HEK293 (cell line): Measurements from ENCODE around the gene MPZL2.

Experiments
- CTCF ChIA-PET: fragments of 350-600 bp; formaldehyde crosslinking; extraction: SDS; loops from one replicate; lab custom pipeline; 2021; ENCODE audit warnings: antibody characterized with exemption; lab: Yijun Ruan, JAX
- POLR2A ChIA-PET: fragments of 300-600 bp; formaldehyde crosslinking; extraction: SDS; loops from one replicate; lab custom pipeline; 2020; ENCODE audit warnings: antibody characterized with exemption, inconsistent platforms; lab: Yijun Ruan, JAX
- H3K27ac ChIP-seq: fragments of 200-500 bp; sonication (Bioruptor generic); 2 replicates; pipeline ENCODE4 v1.5.1; 2014; ENCODE audit warnings: low read depth, low read length, control low read depth, inconsistent platforms; ENCODE audit errors: extremely low read depth
- H3K36me3 ChIP-seq, 2 experiments: fragments of 200-500 bp in 1 of 2; sonication (Bioruptor generic) in 1 of 2; 1 replicate in 1 of 2; 2 replicates in 1 of 2; pipeline ENCODE4 v1.5.1; 2014 to 2017; ENCODE audit warnings: inconsistent platforms in 2 of 2, low read length in 2 of 2; ENCODE audit not compliant: control insufficient read depth in 2 of 2, insufficient read depth in 1 of 2
- H3K4me1 ChIP-seq: fragments of 200-500 bp; sonication (Bioruptor generic); 2 replicates; pipeline ENCODE4 v1.5.1; 2014; ENCODE audit warnings: mild to moderate bottlenecking, low read length, inconsistent platforms; ENCODE audit not compliant: control insufficient read depth, insufficient read depth
- H3K4me3 ChIP-seq: 2 replicates; pipeline ENCODE4 v1.5.1; 2011; ENCODE audit warnings: low read depth, mild to moderate bottlenecking, control low read depth, low read length, moderate library complexity
- H3K9me3 ChIP-seq: fragments of 200-500 bp; sonication (Bioruptor generic); 2 replicates; pipeline ENCODE4 v1.5.1; 2014; ENCODE audit warnings: low read depth, low read length, inconsistent platforms; ENCODE audit not compliant: control insufficient read depth, insufficient read depth
- EGR2 ChIP-seq: fragments of 450-650 bp; formaldehyde crosslinking; IDR thresholded peaks from 2 replicates; pipeline ENCODE4 v1.5.1; 2016; ENCODE audit warnings: low read depth, missing biosample characterization, missing genetic modification characterization
- GLI2 ChIP-seq: fragments of 450-650 bp; formaldehyde crosslinking; IDR thresholded peaks from 2 replicates; pipeline ENCODE4; 2017; ENCODE audit warnings: missing biosample characterization, missing genetic modification characterization, low read depth, borderline replicate concordance
- GLI4 ChIP-seq: fragments of 450-650 bp; formaldehyde crosslinking; IDR thresholded peaks from 2 replicates; pipeline ENCODE4 v1.5.1; 2016; ENCODE audit warnings: missing biosample characterization, missing genetic modification characterization
- GLIS1 ChIP-seq: fragments of 450-650 bp; formaldehyde crosslinking; IDR thresholded peaks from 2 replicates; pipeline ENCODE4 v1.5.1; 2016; ENCODE audit warnings: missing biosample characterization, missing genetic modification characterization
- TRIM28 ChIP-seq: IDR thresholded peaks from 2 replicates; pipeline ENCODE4 v1.6.1; 2011; ENCODE audit warnings: low read length, control low read depth, borderline replicate concordance
- ZBTB8A ChIP-seq: fragments of 450-650 bp; formaldehyde crosslinking; IDR thresholded peaks from 2 replicates; pipeline ENCODE4 v1.5.1; 2016; ENCODE audit warnings: missing biosample characterization, missing genetic modification characterization
- ZEB2 ChIP-seq: fragments of 450-650 bp; formaldehyde crosslinking; IDR thresholded peaks from 2 replicates; pipeline ENCODE4 v1.5.1; 2016; ENCODE audit warnings: missing biosample characterization, missing genetic modification characterization
- ZFP69B ChIP-seq: fragments of 450-650 bp; formaldehyde crosslinking; IDR thresholded peaks from 2 replicates; pipeline ENCODE4 v1.5.1; 2016; ENCODE audit warnings: missing biosample characterization, missing genetic modification characterization
- ZIC2 ChIP-seq: fragments of 450-650 bp; formaldehyde crosslinking; IDR thresholded peaks from 2 replicates; pipeline ENCODE4 v1.5.1; 2016; ENCODE audit warnings: missing biosample characterization, missing genetic modification characterization
- ZNF302 ChIP-seq: fragments of 450-650 bp; formaldehyde crosslinking; IDR thresholded peaks from 2 replicates; pipeline ENCODE4 v1.5.1; 2016; ENCODE audit warnings: missing biosample characterization, missing genetic modification characterization, low read depth
- ZNF362 ChIP-seq: fragments of 450-650 bp; formaldehyde crosslinking; IDR thresholded peaks from 2 replicates; pipeline ENCODE4 v1.5.1; 2016; ENCODE audit warnings: missing biosample characterization, missing genetic modification characterization
- ZNF37A ChIP-seq: fragments of 450-650 bp; IDR thresholded peaks from 2 replicates; pipeline ENCODE4 v1.5.1; 2018; ENCODE audit warnings: missing biosample characterization, missing genetic modification characterization
- ZNF416 ChIP-seq: fragments of 450-650 bp; formaldehyde crosslinking; IDR thresholded peaks from 2 replicates; pipeline ENCODE4 v1.5.1; 2016; ENCODE audit warnings: missing biosample characterization, missing genetic modification characterization
- ZNF510 ChIP-seq: fragments of 450-650 bp; formaldehyde crosslinking; IDR thresholded peaks from 2 replicates; pipeline ENCODE4 v1.5.1; 2018; ENCODE audit warnings: mild to moderate bottlenecking, missing genetic modification characterization, missing biosample characterization; ENCODE audit not compliant: insufficient replicate concordance
- ZNF558 ChIP-seq: fragments of 450-650 bp; formaldehyde crosslinking; IDR thresholded peaks from 2 replicates; pipeline ENCODE4 v1.5.1; 2016; ENCODE audit warnings: missing biosample characterization, missing genetic modification characterization
- ZNF585B ChIP-seq: fragments of 450-650 bp; formaldehyde crosslinking; IDR thresholded peaks from 2 replicates; pipeline ENCODE4 v1.5.1; 2016; ENCODE audit warnings: missing biosample characterization, missing genetic modification characterization
- ZNF623 ChIP-seq: fragments of 450-650 bp; formaldehyde crosslinking; IDR thresholded peaks from 2 replicates; pipeline ENCODE4 v1.5.1; 2016; ENCODE audit warnings: missing biosample characterization, missing genetic modification characterization
- ZNF670 ChIP-seq: fragments of 450-650 bp; formaldehyde crosslinking; IDR thresholded peaks from 2 replicates; pipeline ENCODE4 v1.5.1; 2016; ENCODE audit warnings: missing biosample characterization, missing genetic modification characterization, low read depth
- ZNF701 ChIP-seq: fragments of 450-650 bp; formaldehyde crosslinking; IDR thresholded peaks from 2 replicates; pipeline ENCODE4 v1.5.1; 2016; ENCODE audit warnings: missing biosample characterization, missing genetic modification characterization
- ZNF777 ChIP-seq: fragments of 450-650 bp; formaldehyde crosslinking; IDR thresholded peaks from 2 replicates; pipeline ENCODE4 v1.5.1; 2017; ENCODE audit warnings: missing biosample characterization, missing genetic modification characterization, borderline replicate concordance
- ZNF837 ChIP-seq: fragments of 450-650 bp; formaldehyde crosslinking; IDR thresholded peaks from 2 replicates; pipeline ENCODE4 v1.5.1; 2016; ENCODE audit warnings: missing biosample characterization, missing genetic modification characterization
- ZSCAN30 ChIP-seq: fragments of 450-650 bp; IDR thresholded peaks from 2 replicates; pipeline ENCODE4 v1.5.1; 2018; ENCODE audit warnings: missing biosample characterization, mild to moderate bottlenecking, missing genetic modification characterization, moderate library complexity
- ZSCAN4 ChIP-seq: fragments of 450-650 bp; formaldehyde crosslinking; IDR thresholded peaks from 2 replicates; pipeline ENCODE4 v1.5.1; 2017; ENCODE audit warnings: missing biosample characterization, missing genetic modification characterization
- TF ChIP-seq, protein P1 (sequence below): fragments of 450-650 bp; formaldehyde crosslinking; IDR thresholded peaks from 2 replicates; pipeline ENCODE4 v1.5.1; 2016; ENCODE audit warnings: missing biosample characterization, missing genetic modification characterization

MPZL2 gene

GRCh38 chr11:118223570-118223969, 40.5 kb downstream of the MPZL2 start:
- TF ChIP-seq ZNF302 (no peak), ZNF585B (tag by site-specific recombination) (no peak), ZSCAN30 (tag by site-specific recombination) (no peak), ZNF362 (tag by site-specific recombination) (no peak)
- no peaks in the 10 kb centered on the region for H3K4me1 ChIP-seq
- no peaks in the 10 kb centered on the region for H3K9me3 ChIP-seq
- H3K4me3 ChIP-seq, result no peak overlapping the region
- no peak overlapping the region for H3K27ac ChIP-seq
- CTCF ChIA-PET, result no interaction called here
- POLR2A ChIA-PET, result no interaction called here
- H3K36me3 ChIP-seq, result no peaks in the 10 kb centered on the region

DNA sequence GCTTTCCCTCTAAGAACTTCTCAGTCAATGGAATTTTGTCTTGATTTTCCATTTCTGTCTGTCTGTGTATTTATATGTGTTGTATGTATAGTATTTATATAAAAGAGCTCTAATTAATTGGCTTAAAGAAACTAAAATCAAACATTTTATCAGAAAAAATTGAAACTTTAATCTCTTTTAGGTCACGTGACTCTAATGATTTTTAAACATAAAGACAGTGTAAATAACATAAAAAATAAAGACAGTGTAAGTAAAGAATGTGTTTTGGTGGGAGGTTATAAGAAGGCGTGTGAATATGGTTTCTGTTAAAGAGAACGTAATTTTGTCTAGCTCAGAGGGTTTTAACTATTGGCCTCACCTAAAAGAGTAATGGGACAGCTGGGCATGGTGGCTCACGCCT, 41.7 kb downstream of the MPZL2 start:
- H3K36me3 ChIP-seq, result no peaks in the 10 kb centered on the region
- no peak overlapping the region for H3K4me3 ChIP-seq
- TF ChIP-seq GLI4 (tag by site-specific recombination), result no peak
- TF ChIP-seq ZNF510 (tag by site-specific recombination), result no peak
- TF ChIP-seq ZNF837 (tag by site-specific recombination), result no peak
- no peak for TF ChIP-seq EGR2 (tag by site-specific recombination)
- TF ChIP-seq ZEB2 (tag by site-specific recombination), result no peak
- no peak for TF ChIP-seq TRIM28
- TF ChIP-seq ZSCAN4 (tag by site-specific recombination), result no peak
- TF ChIP-seq ZNF623, result no peak
- TF ChIP-seq ZNF670 (tag by site-specific recombination), result no peak
- no peak for TF ChIP-seq ZNF701 (tag by site-specific recombination)
- TF ChIP-seq ZNF416, result no peak
- TF ChIP-seq ZBTB8A (tag by site-specific recombination), result no peak
- no peak for TF ChIP-seq ZFP69B (tag by site-specific recombination)
- TF ChIP-seq GLI2 (tag by site-specific recombination), result no peak
- no peak for TF ChIP-seq ZNF37A
- no peak for TF ChIP-seq ZNF558 (tag by site-specific recombination)
- no peak for TF ChIP-seq ZNF362 (tag by site-specific recombination)
- POLR2A ChIA-PET, result no interaction called here
- no peaks in the 10 kb centered on the region for H3K4me1 ChIP-seq
- H3K27ac ChIP-seq, result no peak overlapping the region
- CTCF ChIA-PET, result interaction anchor here (0.6 to 2.5 kb wide), 3 partner anchors 11 to 34 kb away, joined by 3 to 15 read pairs (median 5); no protein-coding TSS in a partner anchor
- no peaks in the 10 kb centered on the region for H3K9me3 ChIP-seq

DNA sequence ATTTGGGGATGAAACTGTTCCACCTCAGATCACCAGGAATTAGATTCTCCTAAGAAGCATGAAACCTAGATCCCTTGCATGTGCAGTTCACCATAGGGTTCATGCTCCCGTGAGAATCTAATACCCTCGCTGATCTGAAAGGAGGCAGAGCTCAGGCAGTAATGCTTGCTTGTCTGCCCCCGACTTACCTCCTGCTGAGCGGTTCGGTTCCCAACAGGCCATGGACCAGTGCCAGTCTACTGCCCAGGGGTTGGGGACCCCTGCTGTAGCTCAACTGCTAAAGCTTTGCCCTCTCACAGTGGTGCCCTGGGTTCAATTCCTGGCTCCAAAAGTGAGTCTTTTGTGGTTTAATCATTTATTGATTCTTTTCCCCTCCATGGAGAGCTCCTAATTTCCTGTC, 42.7 kb downstream of the MPZL2 start:
- H3K9me3 ChIP-seq, result no peaks in the 10 kb centered on the region
- H3K4me3 ChIP-seq, result no peak overlapping the region
- no peaks in the 10 kb centered on the region for H3K36me3 ChIP-seq
- TF ChIP-seq ZNF777 (tag by site-specific recombination) (no peak), GLIS1 (tag by site-specific recombination) (0 out of 2 replicates have a peak, but pooled peaks have one; percentile 8), ZIC2 (tag by site-specific recombination) (peak; percentile 81)
- TF ChIP-seq, protein P1, sequence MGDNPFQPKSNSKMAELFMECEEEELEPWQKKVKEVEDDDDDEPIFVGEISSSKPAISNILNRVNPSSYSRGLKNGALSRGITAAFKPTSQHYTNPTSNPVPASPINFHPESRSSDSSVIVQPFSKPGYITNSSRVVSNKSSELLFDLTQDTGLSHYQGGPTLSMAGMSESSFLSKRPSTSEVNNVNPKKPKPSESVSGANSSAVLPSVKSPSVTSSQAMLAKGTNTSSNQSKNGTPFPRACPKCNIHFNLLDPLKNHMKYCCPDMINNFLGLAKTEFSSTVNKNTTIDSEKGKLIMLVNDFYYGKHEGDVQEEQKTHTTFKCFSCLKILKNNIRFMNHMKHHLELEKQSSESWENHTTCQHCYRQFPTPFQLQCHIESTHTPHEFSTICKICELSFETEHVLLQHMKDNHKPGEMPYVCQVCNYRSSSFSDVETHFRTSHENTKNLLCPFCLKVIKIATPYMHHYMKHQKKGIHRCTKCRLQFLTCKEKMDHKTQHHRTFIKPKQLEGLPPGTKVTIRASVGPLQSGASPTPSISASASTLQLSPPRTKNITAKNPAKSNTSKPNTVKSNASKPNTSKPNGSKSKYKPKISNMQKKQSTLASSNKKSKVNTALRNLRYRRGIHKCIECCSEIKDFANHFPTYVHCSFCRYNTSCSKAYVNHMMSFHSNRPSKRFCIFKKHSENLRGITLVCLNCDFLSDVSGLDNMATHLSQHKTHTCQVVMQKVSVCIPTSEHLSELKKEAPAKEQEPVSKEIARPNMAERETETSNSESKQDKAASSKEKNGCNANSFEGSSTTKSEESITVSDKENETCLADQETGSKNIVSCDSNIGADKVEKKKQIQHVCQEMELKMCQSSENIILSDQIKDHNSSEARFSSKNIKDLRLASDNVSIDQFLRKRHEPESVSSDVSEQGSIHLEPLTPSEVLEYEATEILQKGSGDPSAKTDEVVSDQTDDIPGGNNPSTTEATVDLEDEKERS (tag by site-specific recombination), result no peak
- TF ChIP-seq, all 188 proteins: peak for 2
- H3K4me1 ChIP-seq, result no peaks in the 10 kb centered on the region
- ChIA-PET POLR2A (no interaction called here), CTCF (interaction anchor here (2.5 kb wide), 1 partner anchor 23 kb away, joined by 15 read pairs; no protein-coding TSS in a partner anchor)
- no peak overlapping the region for H3K27ac ChIP-seq
